ACHN (cell line): ENCODE measurements around the gene CDH16.
A peak's percentile ranks its signal among the peaks of the same experiment; 100 is the strongest.
"Not testable (repeated sequence)": the region's sequence is repeated elsewhere in the genome, so short reads cannot be mapped to it uniquely, and the experiment has no call there.

ENCODE experiments used
- DNase-seq: peaks from one replicate; pipeline ENCODE4 v3.0.0-alpha.2; 2015
- in situ Hi-C: cut with HindIII; loops from 2 replicates; pipeline ENCODE4 v1.10.0; 2017; ENCODE audit warnings: low sequenced_read_pairs, low pct_ligation_motif_present, low pct_unique_long_range_greater_than_20kb

The CDH16 gene

GRCh38 chr16:66948134-66948836 lies 29.6 kb upstream of the CDH16 start:
- DNase-seq, result peak; percentile 54
- in situ Hi-C loops, result no loop called here

DNA sequence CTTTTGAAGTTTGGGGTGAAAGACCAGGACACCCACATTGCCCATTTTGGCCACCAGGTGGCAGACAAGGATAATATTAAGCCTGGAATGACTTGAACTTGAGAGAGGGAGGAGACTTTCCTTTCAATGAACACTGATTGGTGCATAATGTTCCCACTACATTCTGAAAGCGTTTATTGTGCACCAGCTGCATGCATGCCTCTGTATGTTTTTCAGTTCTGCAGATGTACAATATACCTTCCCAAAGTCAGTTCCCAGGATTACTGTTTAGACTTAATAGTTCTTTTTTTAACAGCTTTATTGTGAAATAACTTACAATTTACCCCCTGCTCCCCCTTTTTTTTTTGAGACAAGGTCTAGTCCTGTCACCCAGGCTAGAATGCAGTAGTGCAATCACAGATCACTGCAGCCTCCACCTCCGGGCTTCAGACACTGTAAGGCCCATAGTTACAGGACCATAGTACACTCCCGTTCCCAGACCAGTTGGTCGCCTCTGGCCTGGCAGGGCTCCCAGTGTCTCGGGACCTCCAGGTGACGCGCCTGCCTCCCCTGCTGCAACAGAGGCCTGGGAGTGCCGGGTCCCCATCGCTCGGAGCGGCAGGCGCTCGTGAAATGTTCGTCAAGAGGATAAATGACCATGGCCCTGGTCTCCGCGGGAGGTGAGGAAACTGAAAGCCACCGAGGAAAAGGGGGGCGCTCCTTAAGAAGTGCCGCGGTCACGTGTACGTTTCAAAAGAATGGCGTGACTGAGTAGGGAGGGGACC lies 28.8 kb upstream of the CDH16 start:
- in situ Hi-C loops, result no loop called here
- DNase-seq, result peak; percentile 93

- in situ Hi-C loops, result no loop called here
Observed at GRCh38 chr16:66946974-66947301, 28.3 kb upstream of the CDH16 start.

DNA sequence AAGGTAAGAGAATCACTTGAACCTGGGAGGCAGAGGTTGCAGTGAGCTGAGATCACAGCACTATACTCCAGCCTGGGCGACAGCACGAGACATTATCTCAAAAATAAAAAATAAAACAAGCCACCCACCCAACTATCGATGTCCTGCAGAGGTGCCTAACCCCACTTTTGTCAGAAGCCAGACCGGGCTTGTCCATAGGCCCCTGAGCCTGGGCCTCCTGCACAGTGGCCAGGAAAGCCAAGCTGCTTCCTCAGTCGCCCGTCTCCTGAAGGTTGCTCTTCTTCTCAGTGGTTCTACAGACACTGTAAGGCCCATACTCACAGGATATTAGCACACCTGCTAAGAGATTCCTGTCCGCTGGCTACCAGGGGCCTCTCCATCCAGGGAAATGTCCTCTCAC lies 27.9 kb upstream of the CDH16 start:
- in situ Hi-C loops, result no loop called here
- no peak for DNase-seq

More at GRCh38 chr16:66946974-66947301, 28.3 kb upstream of the CDH16 start:
- no peak for DNase-seq

GRCh38 chr16:66945939-66946338 lies 27.3 kb upstream of the CDH16 start:
- no peak for DNase-seq
- in situ Hi-C loops, result no loop called here

DNA sequence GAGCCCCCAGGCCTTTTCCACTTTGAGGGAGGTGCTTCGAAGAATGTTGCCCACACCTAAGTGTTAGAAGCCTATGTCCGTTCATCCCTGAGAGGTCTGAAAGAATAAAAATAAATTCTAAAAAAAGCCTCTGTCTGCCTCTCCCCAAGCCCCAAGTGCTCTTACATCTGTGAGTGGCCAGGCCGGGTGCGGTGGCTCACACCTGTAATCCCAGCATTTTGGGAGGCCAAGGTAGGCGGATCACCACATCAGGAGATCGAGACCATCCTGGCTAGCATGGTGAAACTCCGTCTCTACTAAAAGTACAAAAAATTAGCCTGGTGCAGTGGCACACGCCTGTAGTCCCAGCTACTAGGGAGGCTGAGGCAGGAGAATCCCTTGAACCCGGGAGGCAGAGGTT lies 26.3 kb upstream of the CDH16 start:
- in situ Hi-C loops, DNase-seq: not testable (repeated sequence)

- DNase-seq, result no peak
- in situ Hi-C loops, result no loop called here
Observed at GRCh38 chr16:66944054-66944441, 25.4 kb upstream of the CDH16 start.

GRCh38 chr16:66943426-66944053 lies 24.9 kb upstream of the CDH16 start:
- DNase-seq, result no peak
- in situ Hi-C loops, result no loop called here

DNA sequence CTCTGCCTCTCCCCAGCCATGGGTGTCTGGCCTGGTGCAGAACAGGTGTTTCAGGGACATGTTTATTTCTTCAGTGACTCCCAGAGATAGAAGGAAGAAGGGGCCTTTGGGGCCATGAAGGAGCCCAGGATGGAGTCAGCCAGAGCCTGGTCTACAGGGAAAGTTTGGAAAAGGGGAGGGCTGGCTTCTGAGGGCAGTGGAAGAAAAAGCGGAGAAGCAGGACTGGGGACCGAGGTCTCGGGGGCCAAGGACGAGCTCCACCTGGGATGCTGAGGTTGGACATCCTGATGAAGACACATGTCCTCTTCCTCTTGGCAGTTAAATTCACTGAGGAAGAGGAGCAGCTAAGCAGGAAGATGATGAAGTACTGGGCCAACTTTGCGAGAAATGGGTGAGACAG lies 24.3 kb upstream of the CDH16 start:
- no peak for DNase-seq
- in situ Hi-C loops, result no loop called here

GRCh38 chr16:66940236-66940635 lies 21.6 kb upstream of the CDH16 start:
- DNase-seq, result no peak
- in situ Hi-C loops, result no loop called here

DNA sequence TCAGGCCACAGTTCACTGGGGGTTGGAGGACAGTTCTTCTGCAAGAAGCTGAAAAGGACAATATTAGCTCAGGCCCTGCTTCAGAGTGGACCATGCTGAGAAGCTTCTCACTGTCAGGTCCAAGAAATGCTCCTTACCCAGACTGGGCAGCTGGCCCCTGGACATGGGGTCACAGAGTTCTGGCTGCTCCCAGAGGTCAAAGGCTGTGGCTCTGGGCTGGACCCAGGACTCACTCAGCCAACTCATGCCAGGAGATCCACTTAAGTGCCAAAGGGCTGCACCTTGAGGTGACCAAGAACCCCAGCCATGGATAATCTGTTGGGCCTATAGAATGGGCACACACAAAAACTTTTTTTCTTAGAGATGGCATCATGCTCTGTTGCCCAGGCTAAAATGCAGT lies 20.7 kb upstream of the CDH16 start:
- no peak for DNase-seq
- in situ Hi-C loops, result loop anchor here (5.0 kb wide), 1 partner anchor 42 kb away; no protein-coding TSS in a partner anchor

DNA sequence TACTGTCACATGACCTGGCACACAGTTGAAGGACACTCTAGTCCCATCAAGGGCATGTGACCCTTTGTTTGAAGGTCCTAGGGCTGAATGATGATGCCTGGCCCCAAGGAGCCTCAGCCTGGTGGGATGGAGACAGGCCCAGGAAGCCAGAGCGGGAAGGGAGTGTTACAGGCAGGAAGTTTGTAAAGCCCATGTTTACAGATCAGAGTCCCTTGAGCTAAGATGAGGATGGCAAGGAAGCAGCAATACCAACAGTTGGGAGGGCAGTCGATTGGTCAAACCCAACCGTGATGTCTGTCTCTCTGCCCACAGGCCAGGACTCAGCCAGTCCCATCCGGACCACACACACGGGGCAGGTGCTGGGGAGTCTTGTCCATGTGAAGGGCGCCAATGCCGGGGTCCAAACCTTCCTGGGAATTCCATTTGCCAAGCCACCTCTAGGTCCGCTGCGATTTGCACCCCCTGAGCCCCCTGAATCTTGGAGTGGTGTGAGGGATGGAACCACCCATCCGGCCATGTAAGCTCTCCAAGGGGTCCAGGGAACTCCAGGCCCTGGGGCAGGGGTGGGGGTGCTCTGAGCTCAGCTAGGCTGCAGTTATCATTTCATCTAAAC lies 19.1 kb upstream of the CDH16 start:
- in situ Hi-C loops, result loop anchor here (5.0 kb wide), 1 partner anchor 41 kb away; no protein-coding TSS in a partner anchor
- DNase-seq, result no peak

GRCh38 chr16:66936889-66937554 lies 18.3 kb upstream of the CDH16 start:
- DNase-seq, result no peak
- in situ Hi-C loops, result loop anchor here (5.0 kb wide), 1 partner anchor 40 kb away; no protein-coding TSS in a partner anchor

DNA sequence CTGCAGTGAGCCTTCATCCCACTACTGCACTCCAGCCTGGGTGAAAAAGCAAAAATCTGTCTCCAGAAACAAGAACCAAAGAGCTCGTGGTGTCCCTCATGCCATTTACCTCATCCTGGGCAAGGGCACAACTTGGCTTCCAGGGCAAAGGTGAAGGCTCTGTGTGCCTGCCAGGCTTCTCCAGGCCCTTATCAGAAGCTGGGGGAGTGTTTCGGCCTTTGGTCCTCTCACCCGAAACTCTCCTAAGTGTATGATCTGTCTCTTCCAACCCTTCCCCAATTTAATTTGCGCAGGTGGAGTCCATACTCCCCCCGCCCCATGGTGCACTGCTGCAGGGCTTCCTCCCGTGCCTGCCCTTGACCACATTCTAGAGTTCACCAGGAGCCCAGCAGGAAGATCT lies 17.8 kb upstream of the CDH16 start:
- in situ Hi-C loops, result loop anchor here (5.0 kb wide), 1 partner anchor 39 kb away; no protein-coding TSS in a partner anchor
- DNase-seq, result no peak

- in situ Hi-C loops, result loop anchor here (5.0 kb wide), 1 partner anchor 38 kb away; no protein-coding TSS in a partner anchor
- peak; percentile 88 for DNase-seq
Observed at GRCh38 chr16:66935314-66936011, 16.8 kb upstream of the CDH16 start, which contains the start of gene CES2. CES2 (plus strand) TSS chr16:66935516; CDS start chr16:66935636, 120 bp downstream.

- in situ Hi-C loops, result loop anchor here (5.0 kb wide), 1 partner anchor 38 kb away; no protein-coding TSS in a partner anchor
- DNase-seq, result not testable (repeated sequence)
Observed at GRCh38 chr16:66934839-66935313, 16.2 kb upstream of the CDH16 start.

DNA sequence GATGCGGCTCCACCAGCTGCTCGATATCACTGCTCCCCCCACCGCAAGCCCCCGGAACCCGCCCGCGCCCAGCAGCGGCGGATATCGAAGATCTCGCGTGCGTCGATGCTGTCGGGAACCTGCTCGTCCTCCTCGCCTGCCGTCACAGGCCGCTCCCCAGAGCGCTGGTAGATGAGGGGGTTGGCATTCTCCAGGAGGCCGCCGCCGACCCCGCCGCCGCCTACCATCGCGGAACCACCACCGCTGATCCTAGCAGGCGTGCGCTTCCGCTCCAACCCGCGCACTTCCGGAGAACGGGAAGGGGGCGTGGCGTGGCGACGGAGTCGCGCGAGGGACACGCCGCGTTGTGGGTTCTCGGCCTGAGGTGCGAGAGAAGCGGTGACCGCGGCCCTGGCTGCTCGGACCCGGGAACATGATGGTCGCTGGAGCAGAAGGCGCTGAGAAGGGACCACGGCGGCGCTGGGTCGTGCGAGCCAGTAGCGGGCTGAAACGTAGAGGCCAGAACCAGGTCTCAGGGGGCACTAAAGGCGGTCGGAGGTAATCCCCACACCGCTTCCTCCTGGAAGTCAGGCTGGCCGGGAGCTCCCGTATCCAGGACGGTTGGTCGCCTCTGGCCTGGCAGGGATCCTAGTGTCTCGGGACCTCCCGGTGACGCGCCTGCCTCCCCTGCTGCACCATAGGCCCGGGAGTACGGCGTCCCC lies 15.6 kb upstream of the CDH16 start, which contains the start of gene CIAO2B:
Gene CIAO2B, minus strand, starts transcription at position 265 of the 701 bp plus-strand sequence. Its CDS starts 38 bp downstream, at position 227.
- in situ Hi-C loops, result no loop called here
- DNase-seq, result peak; percentile 91
